ENCODE data around the gene LCE2C.
"Not testable (repeated sequence)": the region's sequence is repeated elsewhere in the genome, so short reads cannot be mapped to it uniquely, and the experiment has no call there.

The LCE2C gene, protein sequence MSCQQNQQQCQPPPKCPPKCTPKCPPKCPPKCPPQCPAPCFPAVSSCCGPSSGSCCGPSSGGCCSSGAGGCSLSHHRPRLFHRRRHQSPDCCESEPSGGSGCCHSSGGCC

GRCh38 chr1:152674983-152675382 is at the start of gene LCE2C:
Gene LCE2C (plus strand): TSS chr1:152675279. CDS start chr1:152676016, 737 bp downstream.
- DNase-seq = not testable (repeated sequence)

GRCh38 chr1:152626744-152627143 is 48.3 kb upstream of the LCE2C start:
- DNase-seq = no peak

GRCh38 chr1:152630596-152630995 is 44.5 kb upstream of the LCE2C start:
- no peak for DNase-seq

- no peak for DNase-seq
Observed at GRCh38 chr1:152640351-152640750, 34.7 kb upstream of the LCE2C start.

DNA sequence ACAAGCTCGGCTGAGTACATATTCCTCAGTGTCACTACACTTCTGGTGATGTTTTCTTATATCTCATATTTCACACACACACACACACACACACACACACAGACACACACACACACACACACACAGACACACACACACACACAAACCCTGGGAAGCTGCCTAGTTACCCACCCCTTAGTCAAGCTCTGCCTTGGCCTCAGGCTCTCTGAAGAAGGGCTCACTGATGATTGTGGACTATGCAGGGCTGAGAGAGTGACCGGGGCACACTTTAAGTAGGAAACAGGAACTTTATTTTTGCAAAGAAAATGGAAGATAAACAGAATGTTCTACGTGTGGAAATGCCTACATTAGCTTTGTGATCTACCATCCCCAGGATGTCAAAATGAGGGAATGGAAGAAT is 31.1 kb upstream of the LCE2C start:
- no peak for DNase-seq

GRCh38 chr1:152645146-152645545 is 29.9 kb upstream of the LCE2C start:
- DNase-seq = no peak

GRCh38 chr1:152646656-152647055 is 28.4 kb upstream of the LCE2C start:
- no peak for DNase-seq

- peak; percentile 76 for DNase-seq
Observed at GRCh38 chr1:152654110-152654509, 21.0 kb upstream of the LCE2C start.

DNA sequence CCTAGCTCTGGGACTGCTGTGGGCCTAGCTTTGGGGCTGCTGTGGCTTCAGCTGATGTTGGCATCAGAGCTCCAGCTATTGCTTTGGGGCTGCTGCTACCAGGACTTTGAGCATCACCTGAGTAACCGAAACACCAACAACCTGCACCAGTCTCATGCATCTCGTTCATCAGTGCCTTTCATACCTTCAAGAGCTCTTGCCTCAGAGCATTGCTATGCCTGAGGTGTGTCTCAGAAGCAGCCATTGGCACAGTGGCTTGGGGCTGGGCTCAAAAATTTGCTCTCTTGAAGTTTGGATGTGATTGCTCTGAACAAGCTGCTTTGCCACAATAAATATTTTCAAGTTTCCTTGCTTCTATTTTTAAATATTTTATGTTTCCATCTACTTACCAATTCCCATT is 18.6 kb upstream of the LCE2C start:
- no peak for DNase-seq

DNA sequence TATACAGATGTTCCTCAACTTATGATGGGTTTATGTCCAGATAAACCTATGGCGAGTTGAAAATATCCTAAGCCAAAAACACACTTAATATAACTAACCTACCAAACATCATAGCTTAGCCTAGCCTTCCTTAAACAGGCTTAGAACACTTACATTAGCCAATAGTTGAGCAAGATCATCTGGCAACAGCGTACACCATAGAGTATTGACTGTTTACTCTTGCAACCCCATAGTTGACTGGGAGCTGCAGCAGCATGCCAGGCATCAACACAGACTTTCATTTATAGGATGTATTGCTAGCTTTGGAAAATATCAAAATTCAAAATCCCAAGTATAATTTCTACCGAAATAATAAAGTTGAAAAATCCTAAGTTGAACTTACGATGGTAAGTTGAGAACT is 17.4 kb upstream of the LCE2C start:
- no peak for DNase-seq

- no peak for DNase-seq
Observed at GRCh38 chr1:152658649-152659048, 16.4 kb upstream of the LCE2C start.

DNA sequence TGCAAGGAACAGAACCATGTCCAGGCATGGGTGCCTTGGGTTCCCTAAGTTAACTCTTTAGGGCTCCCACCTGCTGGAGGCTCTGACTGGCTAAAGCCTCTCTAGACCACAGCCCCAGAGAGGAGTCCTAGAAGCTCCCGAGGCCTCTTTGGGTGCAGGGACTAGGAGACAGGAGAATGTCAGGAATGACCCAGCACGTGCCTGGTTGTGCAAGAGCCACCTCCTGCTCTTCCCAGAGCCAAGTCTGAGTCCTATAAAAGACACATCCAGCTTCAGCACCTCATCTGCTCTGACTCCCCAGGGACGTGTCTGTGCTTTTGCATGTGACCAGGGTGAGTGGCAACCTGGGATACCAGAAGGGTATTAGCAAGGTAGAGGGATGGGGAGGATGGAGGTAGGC is 12.0 kb upstream of the LCE2C start, which contains the start of gene LCE2D:
Gene LCE2D, plus strand, starts transcription at position 283 of the 400 bp plus-strand sequence. CDS start 726 bp downstream, outside the sequence.
- DNase-seq = no peak

DNA sequence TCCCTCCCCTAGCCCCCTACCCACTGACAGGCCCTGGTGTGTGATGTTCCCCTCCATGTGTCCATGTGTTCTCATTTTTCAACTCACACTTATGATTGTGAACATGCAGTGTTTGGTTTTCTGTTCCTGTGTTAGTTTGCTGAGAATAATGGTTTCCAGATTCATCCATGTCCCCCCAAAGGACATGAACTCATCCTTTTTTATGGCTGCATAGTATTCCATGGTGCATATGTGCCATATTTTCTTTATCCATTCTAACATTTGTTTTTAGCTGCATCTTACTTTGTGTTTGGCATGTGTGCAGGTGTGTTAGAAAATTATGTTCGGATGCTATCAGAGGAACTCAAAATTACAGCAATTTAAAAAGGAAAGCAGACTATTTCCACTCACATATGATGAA is 8.9 kb upstream of the LCE2C start:
- DNase-seq = not testable (repeated sequence)

- no peak for DNase-seq
Observed at GRCh38 chr1:152667648-152668047, 7.4 kb upstream of the LCE2C start.

DNA sequence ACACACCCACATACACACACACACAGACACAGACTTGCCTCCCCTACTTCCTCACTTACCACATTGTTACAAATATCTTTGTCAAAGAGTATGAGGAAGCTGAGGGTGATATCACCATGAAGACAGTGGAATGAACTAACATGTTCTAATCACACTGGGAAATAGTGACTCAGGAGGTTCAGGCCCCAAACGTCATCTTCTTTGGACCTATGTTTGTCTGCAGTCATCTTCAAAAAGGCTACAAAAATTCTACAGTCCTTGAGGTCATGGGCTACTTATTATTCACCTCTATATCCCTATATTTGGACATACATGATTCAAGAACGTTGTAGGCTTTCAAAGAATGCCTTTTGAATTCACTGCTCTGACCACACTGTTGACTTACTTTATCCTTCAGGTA is 2.1 kb upstream of the LCE2C start:
- DNase-seq = no peak

DNA sequence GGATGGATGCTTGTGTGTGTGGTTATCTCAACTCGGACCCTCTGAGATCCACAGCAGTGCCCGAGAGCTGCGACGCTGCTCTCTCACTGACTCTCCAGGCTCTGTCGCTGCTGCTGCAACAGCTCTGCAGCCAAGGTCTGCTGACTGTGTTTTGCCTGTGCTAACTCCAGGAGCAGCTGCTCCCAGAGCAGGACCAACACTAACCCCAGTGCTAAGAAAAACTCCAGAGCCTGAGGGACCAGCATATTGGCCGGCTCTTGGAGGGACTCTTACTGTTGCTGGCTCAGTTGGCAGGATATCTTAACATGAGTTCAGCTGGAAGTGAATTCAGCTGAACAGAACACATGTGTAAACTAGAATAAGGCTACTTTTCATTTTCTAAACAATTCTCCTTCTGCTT is 4.4 kb downstream of the LCE2C start:
- DNase-seq = no peak

DNA sequence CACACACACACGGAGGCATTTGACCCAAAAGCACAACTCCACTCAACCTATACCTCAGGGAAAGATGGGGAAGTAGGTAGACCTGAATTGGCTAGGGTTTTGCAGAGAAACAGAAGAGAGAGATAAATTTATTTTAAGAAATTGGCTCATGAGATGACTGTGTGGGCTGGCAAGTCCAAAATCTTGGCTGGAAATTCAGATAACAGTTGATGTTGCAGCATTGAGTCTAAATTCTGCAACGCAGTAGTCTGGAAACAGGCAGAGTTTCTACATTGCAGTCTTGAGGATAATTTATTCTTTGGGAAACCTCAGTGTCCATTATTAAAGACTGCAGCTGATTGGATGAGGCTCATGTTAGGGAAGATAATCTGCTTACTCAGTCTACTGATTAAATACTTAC is 6.5 kb downstream of the LCE2C start:
- no peak for DNase-seq

DNA sequence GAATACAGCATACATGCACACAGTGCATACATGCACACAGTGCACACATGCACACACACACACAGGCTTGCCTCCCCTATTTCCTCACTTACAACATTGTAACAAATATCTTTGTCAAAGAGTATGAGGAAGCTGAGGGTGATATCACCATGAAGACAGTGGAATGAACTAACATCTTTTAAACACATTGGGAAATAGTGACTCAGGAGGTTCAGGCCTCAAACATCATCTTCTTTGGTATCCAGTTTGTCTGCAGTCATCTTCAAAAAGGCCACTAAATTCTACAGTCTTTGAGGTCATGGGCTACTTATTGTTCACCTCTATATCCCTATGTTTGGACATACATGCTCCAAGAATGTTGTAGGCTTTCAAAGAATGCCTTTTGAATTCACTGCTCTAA is 8.8 kb downstream of the LCE2C start:
- no peak for DNase-seq

- DNase-seq = not testable (repeated sequence)
Observed at GRCh38 chr1:152685823-152686222, 10.7 kb downstream of the LCE2C start, which contains the start of gene LCE2B. Gene LCE2B (plus strand): TSS chr1:152686123. CDS start chr1:152686844, 721 bp downstream.

DNA sequence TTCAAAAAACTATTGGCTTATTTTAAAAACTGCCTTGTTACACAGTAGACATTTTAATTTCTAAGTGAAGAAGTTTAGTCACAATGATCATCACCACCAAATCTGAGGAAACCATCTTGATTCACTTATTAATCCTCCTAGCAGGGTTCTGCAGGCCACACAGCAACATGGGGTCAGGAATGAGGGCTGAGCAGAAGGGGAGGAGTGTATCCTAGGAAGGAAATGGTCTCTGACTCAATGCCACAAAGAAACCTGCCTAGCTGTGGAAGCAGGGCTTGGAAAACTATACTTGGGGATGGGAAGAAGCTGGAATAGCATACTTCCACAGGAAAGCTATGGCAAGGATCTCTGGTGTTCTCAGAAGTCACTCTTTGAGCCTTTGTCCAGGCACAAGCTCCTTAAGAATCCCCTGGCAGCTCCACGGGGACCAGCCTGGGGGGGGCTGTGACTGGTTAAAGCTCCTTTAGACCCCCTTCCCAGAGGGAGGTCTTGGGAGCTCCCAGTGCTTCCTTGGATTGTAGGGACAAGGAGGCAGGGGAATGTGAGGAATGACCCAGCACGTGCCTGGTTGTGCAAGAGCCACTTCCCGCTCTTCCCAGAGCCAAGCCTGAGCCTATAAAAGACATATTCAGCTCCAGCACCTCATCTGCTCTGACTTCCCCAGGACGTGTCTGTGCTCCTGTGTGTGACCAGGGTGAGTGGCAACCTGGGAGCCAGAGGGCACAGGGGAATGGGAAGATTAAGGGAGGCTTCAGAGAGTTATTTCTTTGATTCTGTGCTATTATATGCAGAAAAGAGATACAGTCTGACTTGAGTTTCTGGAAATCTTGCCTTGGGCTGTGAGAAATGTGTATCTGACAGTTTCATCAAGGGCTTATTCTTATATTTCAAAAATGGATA is 22.9 kb downstream of the LCE2C start, which contains the start of gene LCE2A:
Gene LCE2A, plus strand, starts transcription at position 645 of the 900 bp plus-strand sequence. CDS start 557 bp downstream, outside the sequence.
- no peak for DNase-seq

- no peak for DNase-seq
Observed at GRCh38 chr1:152699746-152700145, 24.7 kb downstream of the LCE2C start.

- DNase-seq = no peak
Observed at GRCh38 chr1:152707860-152708259, 32.8 kb downstream of the LCE2C start, which contains the start of gene LCE4A. Gene LCE4A (plus strand): TSS chr1:152708160. CDS start chr1:152709076, 916 bp downstream.

DNA sequence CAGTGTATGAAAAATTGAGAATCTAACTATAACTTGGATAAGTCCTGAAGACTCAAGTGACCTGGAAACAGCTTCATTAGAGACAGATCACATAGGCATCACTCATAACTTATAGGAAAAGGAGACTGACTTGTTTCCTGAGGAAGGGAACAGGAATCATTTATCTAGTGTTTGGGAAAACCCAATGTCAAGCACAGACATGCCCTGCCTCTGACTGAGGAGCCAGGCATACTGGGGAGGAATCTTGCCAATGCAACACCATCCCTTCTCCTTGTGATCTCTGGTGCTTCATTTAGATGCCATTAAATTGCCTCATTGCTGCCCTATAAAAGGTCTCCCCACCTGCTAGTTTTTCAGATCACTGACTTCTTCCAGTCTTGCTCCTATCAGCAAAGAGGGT is 43.2 kb downstream of the LCE2C start:
- DNase-seq = no peak

DNA sequence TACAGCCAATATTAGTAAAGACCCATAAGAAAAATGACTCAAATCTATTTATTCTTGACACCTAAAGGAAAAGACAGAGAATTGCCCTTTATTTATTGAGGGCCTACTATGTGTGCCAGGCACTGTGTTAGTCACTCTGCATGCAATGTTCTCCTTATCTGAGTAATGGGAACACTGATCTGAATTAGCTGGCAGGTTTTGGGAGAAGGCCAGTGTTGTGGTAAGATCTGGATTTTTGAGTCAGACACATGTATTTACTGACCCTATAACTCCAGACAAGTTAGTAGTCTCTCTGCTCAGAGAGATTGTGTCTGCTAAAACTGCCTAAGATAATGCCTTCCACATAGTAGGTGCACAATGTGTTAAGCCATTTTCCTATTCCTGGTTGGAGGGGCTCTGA is 50.2 kb downstream of the LCE2C start:
- DNase-seq = no peak
